HEK293 (cell line): ENCODE measurements around the gene VGLL3.

Experiments
- CTCF ChIA-PET: fragments of 350-600 bp; formaldehyde crosslinking; extraction: SDS; loops from one replicate; lab custom pipeline; 2021; ENCODE audit warnings: antibody characterized with exemption; lab: Yijun Ruan, JAX
- POLR2A ChIA-PET: fragments of 300-600 bp; formaldehyde crosslinking; extraction: SDS; loops from one replicate; lab custom pipeline; 2020; ENCODE audit warnings: antibody characterized with exemption, inconsistent platforms; lab: Yijun Ruan, JAX
- H3K27ac ChIP-seq: fragments of 200-500 bp; sonication (Bioruptor generic); 2 replicates; pipeline ENCODE4 v1.5.1; 2014; ENCODE audit warnings: low read depth, low read length, control low read depth, inconsistent platforms; ENCODE audit errors: extremely low read depth
- H3K36me3 ChIP-seq, 2 experiments: fragments of 200-500 bp in 1 of 2; sonication (Bioruptor generic) in 1 of 2; 1 replicate in 1 of 2; 2 replicates in 1 of 2; pipeline ENCODE4 v1.5.1; 2014 to 2017; ENCODE audit warnings: inconsistent platforms in 2 of 2, low read length in 2 of 2; ENCODE audit not compliant: control insufficient read depth in 2 of 2, insufficient read depth in 1 of 2
- H3K4me1 ChIP-seq: fragments of 200-500 bp; sonication (Bioruptor generic); 2 replicates; pipeline ENCODE4 v1.5.1; 2014; ENCODE audit warnings: mild to moderate bottlenecking, low read length, inconsistent platforms; ENCODE audit not compliant: control insufficient read depth, insufficient read depth
- H3K4me3 ChIP-seq: 2 replicates; pipeline ENCODE4 v1.5.1; 2011; ENCODE audit warnings: low read depth, mild to moderate bottlenecking, control low read depth, low read length, moderate library complexity
- H3K9me3 ChIP-seq: fragments of 200-500 bp; sonication (Bioruptor generic); 2 replicates; pipeline ENCODE4 v1.5.1; 2014; ENCODE audit warnings: low read depth, low read length, inconsistent platforms; ENCODE audit not compliant: control insufficient read depth, insufficient read depth
- EGR2 ChIP-seq: fragments of 450-650 bp; formaldehyde crosslinking; IDR thresholded peaks from 2 replicates; pipeline ENCODE4 v1.5.1; 2016; ENCODE audit warnings: low read depth, missing biosample characterization, missing genetic modification characterization
- GLIS1 ChIP-seq: fragments of 450-650 bp; formaldehyde crosslinking; IDR thresholded peaks from 2 replicates; pipeline ENCODE4 v1.5.1; 2016; ENCODE audit warnings: missing biosample characterization, missing genetic modification characterization
- GLIS2 ChIP-seq: fragments of 450-650 bp; formaldehyde crosslinking; IDR thresholded peaks from 2 replicates; pipeline ENCODE4 v1.5.1; 2016; ENCODE audit warnings: missing biosample characterization, missing genetic modification characterization
- HIC1 ChIP-seq: fragments of 450-650 bp; formaldehyde crosslinking; IDR thresholded peaks from 2 replicates; pipeline ENCODE4 v1.5.1; 2016; ENCODE audit warnings: missing biosample characterization, missing genetic modification characterization
- IKZF3 ChIP-seq: fragments of 450-650 bp; IDR thresholded peaks from 2 replicates; pipeline ENCODE4 v1.5.0; 2018; ENCODE audit warnings: missing biosample characterization, mild to moderate bottlenecking, missing genetic modification characterization, moderate library complexity
- KLF7 ChIP-seq: fragments of 450-650 bp; formaldehyde crosslinking; IDR thresholded peaks from 2 replicates; pipeline ENCODE4 v1.5.1; 2016; ENCODE audit warnings: missing biosample characterization, missing genetic modification characterization, borderline replicate concordance
- MYNN ChIP-seq: fragments of 450-650 bp; formaldehyde crosslinking; IDR thresholded peaks from 2 replicates; pipeline ENCODE4 v1.5.1; 2016; ENCODE audit warnings: missing biosample characterization, missing genetic modification characterization, borderline replicate concordance
- SP2 ChIP-seq: fragments of 450-650 bp; formaldehyde crosslinking; IDR thresholded peaks from 2 replicates; pipeline ENCODE4 v1.5.1; 2016; ENCODE audit warnings: missing biosample characterization, missing genetic modification characterization
- TCF7L2 ChIP-seq: IDR thresholded peaks from 2 replicates; pipeline ENCODE4 v1.6.1; 2011; ENCODE audit warnings: low read depth, mild to moderate bottlenecking, inconsistent platforms, low read length, moderate library complexity, borderline replicate concordance
- WT1 ChIP-seq: fragments of 450-650 bp; formaldehyde crosslinking; IDR thresholded peaks from 2 replicates; pipeline ENCODE4 v1.5.1; 2016; ENCODE audit warnings: missing biosample characterization, missing genetic modification characterization
- ZBTB17 ChIP-seq: fragments of 450-650 bp; formaldehyde crosslinking; IDR thresholded peaks from 2 replicates; pipeline ENCODE4 v1.5.1; 2016; ENCODE audit warnings: missing biosample characterization, missing genetic modification characterization
- ZBTB20 ChIP-seq: fragments of 450-650 bp; formaldehyde crosslinking; IDR thresholded peaks from 2 replicates; pipeline ENCODE4 v1.5.1; 2016; ENCODE audit warnings: missing biosample characterization, missing genetic modification characterization
- ZBTB8A ChIP-seq: fragments of 450-650 bp; formaldehyde crosslinking; IDR thresholded peaks from 2 replicates; pipeline ENCODE4 v1.5.1; 2016; ENCODE audit warnings: missing biosample characterization, missing genetic modification characterization
- ZFHX2 ChIP-seq: fragments of 450-650 bp; formaldehyde crosslinking; conservative IDR thresholded peaks from 2 replicates; pipeline ENCODE4 v1.5.1; 2016; ENCODE audit warnings: missing biosample characterization, missing genetic modification characterization
- ZIC2 ChIP-seq: fragments of 450-650 bp; formaldehyde crosslinking; IDR thresholded peaks from 2 replicates; pipeline ENCODE4 v1.5.1; 2016; ENCODE audit warnings: missing biosample characterization, missing genetic modification characterization
- ZNF16 ChIP-seq: fragments of 450-650 bp; formaldehyde crosslinking; IDR thresholded peaks from 2 replicates; pipeline ENCODE4 v1.5.1; 2016; ENCODE audit warnings: low read depth, missing biosample characterization, missing genetic modification characterization
- ZNF169 ChIP-seq: fragments of 450-650 bp; formaldehyde crosslinking; IDR thresholded peaks from 2 replicates; pipeline ENCODE4 v1.5.1; 2016; ENCODE audit warnings: missing biosample characterization, missing genetic modification characterization
- ZNF335 ChIP-seq: fragments of 450-650 bp; formaldehyde crosslinking; conservative IDR thresholded peaks from 2 replicates; pipeline ENCODE4 v1.5.1; 2016; ENCODE audit warnings: missing biosample characterization, missing genetic modification characterization
- ZNF398 ChIP-seq: fragments of 450-650 bp; formaldehyde crosslinking; IDR thresholded peaks from 2 replicates; pipeline ENCODE4 v1.5.1; 2017; ENCODE audit warnings: missing biosample characterization, missing genetic modification characterization
- ZNF600 ChIP-seq: fragments of 450-650 bp; formaldehyde crosslinking; IDR thresholded peaks from 2 replicates; pipeline ENCODE4 v1.5.1; 2016; ENCODE audit warnings: missing biosample characterization, missing genetic modification characterization
- ZNF670 ChIP-seq: fragments of 450-650 bp; formaldehyde crosslinking; IDR thresholded peaks from 2 replicates; pipeline ENCODE4 v1.5.1; 2016; ENCODE audit warnings: missing biosample characterization, missing genetic modification characterization, low read depth
- ZXDB ChIP-seq: fragments of 450-650 bp; formaldehyde crosslinking; IDR thresholded peaks from 2 replicates; pipeline ENCODE4 v1.5.1; 2016; ENCODE audit warnings: missing biosample characterization, missing genetic modification characterization
- TF ChIP-seq, protein P1 (sequence below): sonication (generic); formaldehyde crosslinking; IDR thresholded peaks from 2 replicates; pipeline ENCODE4 v1.8.1; 2022; ENCODE audit warnings: mild to moderate bottlenecking, moderate library complexity, missing genetic modification reagents
- TF ChIP-seq, protein P2 (sequence below): fragments of 450-650 bp; IDR thresholded peaks from 2 replicates; pipeline ENCODE4 v1.5.1; 2018; ENCODE audit warnings: missing biosample characterization, missing genetic modification characterization
- TF ChIP-seq, protein P3 (sequence below): fragments of 450-650 bp; formaldehyde crosslinking; IDR thresholded peaks from 2 replicates; pipeline ENCODE4 v1.5.1; 2016; ENCODE audit warnings: missing biosample characterization, missing genetic modification characterization

The VGLL3 gene, protein sequence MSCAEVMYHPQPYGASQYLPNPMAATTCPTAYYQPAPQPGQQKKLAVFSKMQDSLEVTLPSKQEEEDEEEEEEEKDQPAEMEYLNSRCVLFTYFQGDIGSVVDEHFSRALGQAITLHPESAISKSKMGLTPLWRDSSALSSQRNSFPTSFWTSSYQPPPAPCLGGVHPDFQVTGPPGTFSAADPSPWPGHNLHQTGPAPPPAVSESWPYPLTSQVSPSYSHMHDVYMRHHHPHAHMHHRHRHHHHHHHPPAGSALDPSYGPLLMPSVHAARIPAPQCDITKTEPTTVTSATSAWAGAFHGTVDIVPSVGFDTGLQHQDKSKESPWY

DNA sequence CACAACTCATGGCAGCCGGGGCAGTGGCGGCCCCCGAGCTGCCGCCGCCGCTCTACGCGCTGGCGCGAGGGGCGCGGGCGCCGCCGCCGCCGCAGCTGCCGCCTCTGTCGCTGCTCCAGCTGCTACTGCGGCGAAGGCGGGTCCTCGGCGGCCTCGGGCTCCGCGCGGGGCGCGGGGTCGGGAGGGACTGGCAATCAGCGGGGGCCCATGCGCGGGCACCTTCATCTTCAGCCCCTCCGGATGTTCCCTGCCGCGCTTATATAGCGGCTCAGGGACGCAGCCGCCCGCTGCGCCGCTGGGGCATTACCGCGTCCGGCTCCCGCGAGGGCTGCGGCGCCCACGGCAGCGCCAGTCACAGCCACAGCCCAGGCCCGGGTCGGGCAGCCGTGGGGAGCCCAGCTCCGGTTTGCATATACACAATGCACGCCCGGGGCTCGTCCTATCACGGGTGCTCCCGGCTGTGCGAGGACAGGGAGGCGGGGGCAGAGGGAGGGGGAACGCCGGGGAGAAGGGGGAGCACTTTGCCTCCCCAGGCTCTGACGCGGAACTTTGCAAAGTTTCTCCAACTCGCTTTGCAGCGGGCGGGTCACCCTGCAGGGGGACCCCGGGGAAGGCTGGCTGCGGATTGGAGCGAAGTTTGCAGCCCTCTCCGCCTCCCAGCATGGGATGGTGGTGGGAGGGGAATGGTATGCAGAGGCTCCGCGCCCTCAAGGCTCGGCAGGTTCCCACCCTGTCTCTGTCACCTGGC, at the start of gene VGLL3:
Gene VGLL3 (minus strand): TSS at position 416 of the 748 bp plus-strand sequence. CDS start 406 bp downstream, at position 10.
- no peaks in the 10 kb centered on the region for H3K36me3 ChIP-seq
- no peaks in the 10 kb centered on the region for H3K4me1 ChIP-seq
- H3K27ac ChIP-seq: peak within 1 kb of the TSS; percentile 47; the same call in 1 of the 2 replicates
- CTCF ChIA-PET: interaction anchor here (0.7 kb wide), 1 partner anchor 9 kb away, joined by 4 read pairs; no protein-coding TSS in a partner anchor
- POLR2A ChIA-PET: interaction anchor here (0.7 to 1.5 kb wide), 3 partner anchors 13 to 150 kb away, joined by 3 to 7 read pairs (median 4); no protein-coding TSS in a partner anchor
- H3K9me3 ChIP-seq: no peaks in the 10 kb centered on the region
- peak within 1 kb of the TSS; percentile 78 for H3K4me3 ChIP-seq
- TF ChIP-seq ZBTB20 (tag by site-specific recombination): peak; percentile 56; the same call in 1 of the 2 replicates
- peak; percentile 73 for TF ChIP-seq GLIS2 (tag by site-specific recombination)
- peak; percentile 84 for TF ChIP-seq ZBTB8A (tag by site-specific recombination)
- TF ChIP-seq WT1 (tag by site-specific recombination): no peak
- peak; percentile 17; the same call in 1 of the 2 replicates for TF ChIP-seq ZNF335
- no peak for TF ChIP-seq KLF7
- 0 out of 2 replicates have a peak, but pooled peaks have one; percentile 20 for TF ChIP-seq EGR2 (tag by site-specific recombination)
- TF ChIP-seq, protein P1, sequence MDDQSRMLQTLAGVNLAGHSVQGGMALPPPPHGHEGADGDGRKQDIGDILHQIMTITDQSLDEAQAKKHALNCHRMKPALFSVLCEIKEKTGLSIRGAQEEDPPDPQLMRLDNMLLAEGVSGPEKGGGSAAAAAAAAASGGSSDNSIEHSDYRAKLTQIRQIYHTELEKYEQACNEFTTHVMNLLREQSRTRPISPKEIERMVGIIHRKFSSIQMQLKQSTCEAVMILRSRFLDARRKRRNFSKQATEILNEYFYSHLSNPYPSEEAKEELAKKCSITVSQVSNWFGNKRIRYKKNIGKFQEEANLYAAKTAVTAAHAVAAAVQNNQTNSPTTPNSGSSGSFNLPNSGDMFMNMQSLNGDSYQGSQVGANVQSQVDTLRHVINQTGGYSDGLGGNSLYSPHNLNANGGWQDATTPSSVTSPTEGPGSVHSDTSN (CRISPR knock-in tag): 0 out of 2 replicates have a peak, but pooled peaks have one; percentile 29
- peak; percentile 47; the same call in 1 of the 2 replicates for TF ChIP-seq IKZF3 (tag by site-specific recombination)
- TF ChIP-seq, protein P2, sequence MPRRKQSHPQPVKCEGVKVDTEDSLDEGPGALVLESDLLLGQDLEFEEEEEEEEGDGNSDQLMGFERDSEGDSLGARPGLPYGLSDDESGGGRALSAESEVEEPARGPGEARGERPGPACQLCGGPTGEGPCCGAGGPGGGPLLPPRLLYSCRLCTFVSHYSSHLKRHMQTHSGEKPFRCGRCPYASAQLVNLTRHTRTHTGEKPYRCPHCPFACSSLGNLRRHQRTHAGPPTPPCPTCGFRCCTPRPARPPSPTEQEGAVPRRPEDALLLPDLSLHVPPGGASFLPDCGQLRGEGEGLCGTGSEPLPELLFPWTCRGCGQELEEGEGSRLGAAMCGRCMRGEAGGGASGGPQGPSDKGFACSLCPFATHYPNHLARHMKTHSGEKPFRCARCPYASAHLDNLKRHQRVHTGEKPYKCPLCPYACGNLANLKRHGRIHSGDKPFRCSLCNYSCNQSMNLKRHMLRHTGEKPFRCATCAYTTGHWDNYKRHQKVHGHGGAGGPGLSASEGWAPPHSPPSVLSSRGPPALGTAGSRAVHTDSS (tag by site-specific recombination): peak; percentile 29; the same call in 1 of the 2 replicates
- TF ChIP-seq GLIS1: peak; percentile 60
- no peak for TF ChIP-seq ZNF169 (tag by site-specific recombination)
- no peak for TF ChIP-seq MYNN (tag by site-specific recombination)
- peak; percentile 90; the same call in 1 of the 2 replicates for TF ChIP-seq TCF7L2
- no peak for TF ChIP-seq ZNF670 (tag by site-specific recombination)
- 0 out of 2 replicates have a peak, but pooled peaks have one; percentile 20 for TF ChIP-seq ZFHX2
- TF ChIP-seq, protein P3, sequence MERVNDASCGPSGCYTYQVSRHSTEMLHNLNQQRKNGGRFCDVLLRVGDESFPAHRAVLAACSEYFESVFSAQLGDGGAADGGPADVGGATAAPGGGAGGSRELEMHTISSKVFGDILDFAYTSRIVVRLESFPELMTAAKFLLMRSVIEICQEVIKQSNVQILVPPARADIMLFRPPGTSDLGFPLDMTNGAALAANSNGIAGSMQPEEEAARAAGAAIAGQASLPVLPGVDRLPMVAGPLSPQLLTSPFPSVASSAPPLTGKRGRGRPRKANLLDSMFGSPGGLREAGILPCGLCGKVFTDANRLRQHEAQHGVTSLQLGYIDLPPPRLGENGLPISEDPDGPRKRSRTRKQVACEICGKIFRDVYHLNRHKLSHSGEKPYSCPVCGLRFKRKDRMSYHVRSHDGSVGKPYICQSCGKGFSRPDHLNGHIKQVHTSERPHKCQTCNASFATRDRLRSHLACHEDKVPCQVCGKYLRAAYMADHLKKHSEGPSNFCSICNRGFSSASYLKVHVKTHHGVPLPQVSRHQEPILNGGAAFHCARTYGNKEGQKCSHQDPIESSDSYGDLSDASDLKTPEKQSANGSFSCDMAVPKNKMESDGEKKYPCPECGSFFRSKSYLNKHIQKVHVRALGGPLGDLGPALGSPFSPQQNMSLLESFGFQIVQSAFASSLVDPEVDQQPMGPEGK (tag by site-specific recombination): peak; percentile 36; the same call in 1 of the 2 replicates
- TF ChIP-seq ZNF16 (tag by site-specific recombination): no peak
- TF ChIP-seq ZIC2: peak; percentile 77
- 0 out of 2 replicates have a peak, but pooled peaks have one; percentile 31 for TF ChIP-seq ZNF600 (tag by site-specific recombination)
- TF ChIP-seq SP2: peak; percentile 60; the same call in 1 of the 2 replicates
- TF ChIP-seq HIC1 (tag by site-specific recombination): no peak
- peak; percentile 33; the same call in 1 of the 2 replicates for TF ChIP-seq ZXDB (tag by site-specific recombination)
- TF ChIP-seq ZBTB17 (tag by site-specific recombination): 0 out of 2 replicates have a peak, but pooled peaks have one; percentile 14
- peak; percentile 87 for TF ChIP-seq ZNF398 (tag by site-specific recombination)
